ENCODE data around the gene KIRREL3. TPM values are rescaled to one million over a fixed set of nuclear protein-coding genes. Genes with fewer than 3 reads are reported as not detected.

KIRREL3 gene
- total RNA-seq (under 1 TPM in 1 of 2 donors, not detected in 1; 0.90 TPM), polyA plus RNA-seq (not detected)
- long read RNA-seq, donor 1, partial matches to known transcripts: 0 of 10 reads
- long read RNA-seq, donor 1, other reads (novel, unspliced or antisense): 10 of 10 reads
- long read RNA-seq, donor 2, partial matches to known transcripts: 0 of 7 reads
- long read RNA-seq, donor 2, other reads (novel, unspliced or antisense): 7 of 7 reads

GRCh38 chr11:127000291-127000968, at the start of gene KIRREL3:
Gene KIRREL3, minus strand, starts transcription at chr11:127000770.
- Histone ChIP-seq H3K36me3 (ENCODE audit: control insufficient read depth in 1 of 2, insufficient read depth in 2 of 2, low read length in 1 of 2) (no peaks in the 10 kb centered on the region), H3K4me1 (ENCODE audit: control insufficient read depth in 1 of 2, insufficient read depth in 2 of 2, low read length in 2 of 2) (no peaks in the 10 kb centered on the region), H3K9me3 (ENCODE audit: control insufficient read depth, low read length) (no peaks in the 10 kb centered on the region), H3K27ac (ENCODE audit: low read depth in 1 of 2, low read length in 2 of 2) (no peak within 1 kb of the TSS), H3K27me3 (ENCODE audit: control insufficient read depth in 1 of 2, insufficient read depth in 2 of 2, low read length in 1 of 2) (no peaks in the 10 kb centered on the region), H3K4me3 (ENCODE audit: low read length in 2 of 2) (no peak within 1 kb of the TSS)
- ATAC-seq (ENCODE audit: low FRiP score): no peak
- intact Hi-C loops (cut with DNase I): no loop called here
- DNase-seq: peak in 1 of 2 donors; percentile 75
- 1% methylated on average over 42 of the region's 42 CpGs for WGBS, 2 donors

- intact Hi-C loops (cut with DNase I): no loop called here
- H3K9me3 ChIP-seq (ENCODE audit: control insufficient read depth, low read length): no peaks in the 10 kb centered on the region
- H3K27ac ChIP-seq (ENCODE audit: low read depth in 1 of 2, low read length in 2 of 2): no peak overlapping the region
- no peak for DNase-seq
- H3K4me3 ChIP-seq (ENCODE audit: low read length in 2 of 2): no peak overlapping the region
- WGBS, 2 donors: 85% methylated on average over 1 of the region's 1 CpG
- no peaks in the 10 kb centered on the region for H3K4me1 ChIP-seq (ENCODE audit: control insufficient read depth in 1 of 2, insufficient read depth in 2 of 2, low read length in 2 of 2)
- H3K27me3 ChIP-seq (ENCODE audit: control insufficient read depth in 1 of 2, insufficient read depth in 2 of 2, low read length in 1 of 2): peaks cover 0 to 1% of the 10 kb centered on the region in 2 donors
- no peak for ATAC-seq (ENCODE audit: low FRiP score)
- no peaks in the 10 kb centered on the region for H3K36me3 ChIP-seq (ENCODE audit: control insufficient read depth in 1 of 2, insufficient read depth in 2 of 2, low read length in 1 of 2)
Measured at GRCh38 chr11:127050186-127050585, 49.6 kb upstream of the KIRREL3 start.

- Histone ChIP-seq H3K27ac (ENCODE audit: low read depth in 1 of 2, low read length in 2 of 2) (no peak overlapping the region), H3K4me3 (ENCODE audit: low read length in 2 of 2) (no peak overlapping the region), H3K9me3 (ENCODE audit: control insufficient read depth, low read length) (no peaks in the 10 kb centered on the region), H3K36me3 (ENCODE audit: control insufficient read depth in 1 of 2, insufficient read depth in 2 of 2, low read length in 1 of 2) (no peaks in the 10 kb centered on the region), H3K4me1 (ENCODE audit: control insufficient read depth in 1 of 2, insufficient read depth in 2 of 2, low read length in 2 of 2) (no peaks in the 10 kb centered on the region), H3K27me3 (ENCODE audit: control insufficient read depth in 1 of 2, insufficient read depth in 2 of 2, low read length in 1 of 2) (peaks cover 0 to 1% of the 10 kb centered on the region in 2 donors)
- intact Hi-C loops (cut with DNase I): no loop called here
- DNase-seq: no peak
- no peak for ATAC-seq (ENCODE audit: low FRiP score)
- 78 to 80% methylated on average over 2 of the region's 2 CpGs for WGBS, 2 donors
Measured at GRCh38 chr11:127049486-127049885, 48.9 kb upstream of the KIRREL3 start.

- WGBS, 2 donors: 59 to 61% methylated on average over 1 of the region's 1 CpG
- intact Hi-C loops (cut with DNase I): no loop called here
- DNase-seq (no peak), ATAC-seq (ENCODE audit: low FRiP score) (no peak)
- no peaks in the 10 kb centered on the region for H3K9me3 ChIP-seq (ENCODE audit: control insufficient read depth, low read length)
- H3K4me1 ChIP-seq (ENCODE audit: control insufficient read depth in 1 of 2, insufficient read depth in 2 of 2, low read length in 2 of 2): no peaks in the 10 kb centered on the region
- no peaks in the 10 kb centered on the region for H3K36me3 ChIP-seq (ENCODE audit: control insufficient read depth in 1 of 2, insufficient read depth in 2 of 2, low read length in 1 of 2)
- no peak overlapping the region for H3K4me3 ChIP-seq (ENCODE audit: low read length in 2 of 2)
- H3K27ac ChIP-seq (ENCODE audit: low read depth in 1 of 2, low read length in 2 of 2): no peak overlapping the region
- no peaks in the 10 kb centered on the region for H3K27me3 ChIP-seq (ENCODE audit: control insufficient read depth in 1 of 2, insufficient read depth in 2 of 2, low read length in 1 of 2)
Measured at GRCh38 chr11:127044535-127044934, 44.0 kb upstream of the KIRREL3 start.

GRCh38 chr11:127042445-127042844, 41.9 kb upstream of the KIRREL3 start:
- no peak for ATAC-seq (ENCODE audit: low FRiP score)
- no peak for DNase-seq
- Histone ChIP-seq H3K27me3 (ENCODE audit: control insufficient read depth in 1 of 2, insufficient read depth in 2 of 2, low read length in 1 of 2) (no peaks in the 10 kb centered on the region), H3K27ac (ENCODE audit: low read depth in 1 of 2, low read length in 2 of 2) (no peak overlapping the region), H3K36me3 (ENCODE audit: control insufficient read depth in 1 of 2, insufficient read depth in 2 of 2, low read length in 1 of 2) (no peaks in the 10 kb centered on the region), H3K9me3 (ENCODE audit: control insufficient read depth, low read length) (peaks cover 3% of the 10 kb centered on the region), H3K4me1 (ENCODE audit: control insufficient read depth in 1 of 2, insufficient read depth in 2 of 2, low read length in 2 of 2) (no peaks in the 10 kb centered on the region), H3K4me3 (ENCODE audit: low read length in 2 of 2) (no peak overlapping the region)
- intact Hi-C loops (cut with DNase I): no loop called here
- WGBS, 2 donors: 59% methylated on average over 1 of the region's 1 CpG

GRCh38 chr11:127039591-127039990, 39.0 kb upstream of the KIRREL3 start:
- WGBS, 2 donors: 13 to 26% methylated on average over 2 of the region's 2 CpGs
- Histone ChIP-seq H3K9me3 (ENCODE audit: control insufficient read depth, low read length) (peaks cover 3% of the 10 kb centered on the region), H3K27ac (ENCODE audit: low read depth in 1 of 2, low read length in 2 of 2) (no peak overlapping the region), H3K4me1 (ENCODE audit: control insufficient read depth in 1 of 2, insufficient read depth in 2 of 2, low read length in 2 of 2) (no peaks in the 10 kb centered on the region), H3K27me3 (ENCODE audit: control insufficient read depth in 1 of 2, insufficient read depth in 2 of 2, low read length in 1 of 2) (no peaks in the 10 kb centered on the region), H3K4me3 (ENCODE audit: low read length in 2 of 2) (no peak overlapping the region), H3K36me3 (ENCODE audit: control insufficient read depth in 1 of 2, insufficient read depth in 2 of 2, low read length in 1 of 2) (no peaks in the 10 kb centered on the region)
- DNase-seq (no peak), ATAC-seq (ENCODE audit: low FRiP score) (no peak)
- intact Hi-C loops (cut with DNase I): no loop called here

- no peak for DNase-seq
- Histone ChIP-seq H3K27ac (ENCODE audit: low read depth in 1 of 2, low read length in 2 of 2) (no peak overlapping the region), H3K4me3 (ENCODE audit: low read length in 2 of 2) (no peak overlapping the region), H3K27me3 (ENCODE audit: control insufficient read depth in 1 of 2, insufficient read depth in 2 of 2, low read length in 1 of 2) (no peaks in the 10 kb centered on the region), H3K36me3 (ENCODE audit: control insufficient read depth in 1 of 2, insufficient read depth in 2 of 2, low read length in 1 of 2) (no peaks in the 10 kb centered on the region), H3K4me1 (ENCODE audit: control insufficient read depth in 1 of 2, insufficient read depth in 2 of 2, low read length in 2 of 2) (no peaks in the 10 kb centered on the region), H3K9me3 (ENCODE audit: control insufficient read depth, low read length) (peaks cover 3% of the 10 kb centered on the region)
- ATAC-seq (ENCODE audit: low FRiP score): no peak
- 24 to 36% methylated on average over 4 of the region's 4 CpGs for WGBS, 2 donors
- intact Hi-C loops (cut with DNase I): no loop called here
Measured at GRCh38 chr11:127037596-127037995, 37.0 kb upstream of the KIRREL3 start.

GRCh38 chr11:127037001-127037400, 36.4 kb upstream of the KIRREL3 start:
- peaks cover 3% of the 10 kb centered on the region for H3K9me3 ChIP-seq (ENCODE audit: control insufficient read depth, low read length)
- no peaks in the 10 kb centered on the region for H3K4me1 ChIP-seq (ENCODE audit: control insufficient read depth in 1 of 2, insufficient read depth in 2 of 2, low read length in 2 of 2)
- ATAC-seq (ENCODE audit: low FRiP score) (peak; percentile 22), DNase-seq (no peak)
- 53 to 69% methylated on average over 1 of the region's 1 CpG for WGBS, 2 donors
- no peaks in the 10 kb centered on the region for H3K36me3 ChIP-seq (ENCODE audit: control insufficient read depth in 1 of 2, insufficient read depth in 2 of 2, low read length in 1 of 2)
- intact Hi-C loops (cut with DNase I): no loop called here
- H3K27ac ChIP-seq (ENCODE audit: low read depth in 1 of 2, low read length in 2 of 2): no peak overlapping the region
- H3K27me3 ChIP-seq (ENCODE audit: control insufficient read depth in 1 of 2, insufficient read depth in 2 of 2, low read length in 1 of 2): no peaks in the 10 kb centered on the region
- H3K4me3 ChIP-seq (ENCODE audit: low read length in 2 of 2): no peak overlapping the region

GRCh38 chr11:127035824-127036223, 35.3 kb upstream of the KIRREL3 start:
- ATAC-seq (ENCODE audit: low FRiP score): no peak
- WGBS, 2 donors: 77 to 79% methylated on average over 3 of the region's 3 CpGs

More at GRCh38 chr11:127035824-127036223, 35.3 kb upstream of the KIRREL3 start:
- H3K4me3 ChIP-seq (ENCODE audit: low read length in 2 of 2): no peak overlapping the region
- H3K36me3 ChIP-seq (ENCODE audit: control insufficient read depth in 1 of 2, insufficient read depth in 2 of 2, low read length in 1 of 2): no peaks in the 10 kb centered on the region
- intact Hi-C loops (cut with DNase I): no loop called here
- peaks cover 3% of the 10 kb centered on the region for H3K9me3 ChIP-seq (ENCODE audit: control insufficient read depth, low read length)
- no peaks in the 10 kb centered on the region for H3K27me3 ChIP-seq (ENCODE audit: control insufficient read depth in 1 of 2, insufficient read depth in 2 of 2, low read length in 1 of 2)
- no peak overlapping the region for H3K27ac ChIP-seq (ENCODE audit: low read depth in 1 of 2, low read length in 2 of 2)
- H3K4me1 ChIP-seq (ENCODE audit: control insufficient read depth in 1 of 2, insufficient read depth in 2 of 2, low read length in 2 of 2): no peaks in the 10 kb centered on the region
- no peak for DNase-seq
